AG04450 (cell line): ENCODE data around the gene ASIP. TPM values are rescaled to one million over a fixed set of nuclear protein-coding genes. Genes with fewer than 3 reads are reported as not detected.
"Not testable (repeated sequence)": the region's sequence is repeated elsewhere in the genome, so short reads cannot be mapped to it uniquely, and the experiment has no call there.

ENCODE experiments used
- CTCF ChIA-PET: fragments of 300-600, 350-600 bp; formaldehyde crosslinking; extraction: SDS; loops from one replicate; lab custom pipeline; 2022; ENCODE audit warnings: antibody characterized with exemption, inconsistent platforms; lab: Charles Lee
- POLR2A ChIA-PET: fragments of 350-600 bp; formaldehyde crosslinking; extraction: SDS; loops from one replicate; lab custom pipeline; 2021; ENCODE audit warnings: antibody characterized with exemption, inconsistent platforms; lab: Yijun Ruan, JAX
- DNase-seq: peaks from one replicate; pipeline ENCODE4 v3.0.0-alpha.2; 2011; ENCODE audit warnings: low read depth, low spot score
- H3K27ac ChIP-seq: one replicate; pipeline ENCODE4 v1.5.1; 2012; ENCODE audit warnings: low read depth, low read length, control low read depth
- H3K27me3 ChIP-seq: one replicate; pipeline ENCODE4 v1.6.0; 2012; ENCODE audit warnings: low read length; ENCODE audit not compliant: control insufficient read depth, insufficient read depth
- H3K4me3 ChIP-seq: 2 replicates; pipeline ENCODE4 v1.5.1; 2011; ENCODE audit warnings: mild to moderate bottlenecking, low read depth, low read length, control low read depth
- H3K9me3 ChIP-seq: 2 replicates; pipeline ENCODE4 v1.5.1; 2012; ENCODE audit warnings: low read length; ENCODE audit not compliant: control insufficient read depth, insufficient read depth
- polyA plus RNA-seq: library from polyadenylated mRNA; depleted of rRNA; stranded (reverse); fragments of >200 nt; gene quantifications from 2 replicates; pipeline ENCODE4 v1.2.3, GENCODE V29; 2011
- TF ChIP-seq, protein P1 (sequence below): IDR thresholded peaks from 2 replicates; pipeline ENCODE4 v1.5.1; 2011; ENCODE audit warnings: low read depth, low read length, control low read depth, inconsistent platforms

ASIP gene
- polyA plus RNA-seq, 1 experiment = not detected

DNA sequence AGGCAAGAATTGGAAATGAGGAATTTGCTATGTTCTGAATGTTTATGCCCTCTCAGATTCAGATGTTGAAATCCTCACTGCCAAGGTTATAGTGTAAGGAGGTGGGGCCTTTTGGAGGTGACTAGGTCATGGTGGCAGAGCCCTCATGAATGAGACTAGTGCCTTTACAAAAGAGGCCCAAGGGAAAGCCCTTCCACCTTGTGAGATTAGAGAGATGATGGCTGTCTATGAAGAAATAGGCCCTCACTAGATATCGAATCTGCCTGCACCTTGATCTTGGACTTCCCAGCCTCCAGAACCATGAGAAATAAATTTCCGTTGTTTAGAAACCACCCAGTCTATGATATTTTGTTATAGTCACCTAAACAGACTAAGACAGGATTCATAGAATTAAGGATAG lies 10.4 kb downstream of the ASIP start:
- ChIA-PET CTCF (no interaction called here), POLR2A (no interaction called here)
- Histone ChIP-seq H3K9me3 (no peaks in the 10 kb centered on the region), H3K27ac (no peak overlapping the region), H3K4me3 (no peak overlapping the region), H3K27me3 (no peaks in the 10 kb centered on the region)
- TF ChIP-seq, protein P1, sequence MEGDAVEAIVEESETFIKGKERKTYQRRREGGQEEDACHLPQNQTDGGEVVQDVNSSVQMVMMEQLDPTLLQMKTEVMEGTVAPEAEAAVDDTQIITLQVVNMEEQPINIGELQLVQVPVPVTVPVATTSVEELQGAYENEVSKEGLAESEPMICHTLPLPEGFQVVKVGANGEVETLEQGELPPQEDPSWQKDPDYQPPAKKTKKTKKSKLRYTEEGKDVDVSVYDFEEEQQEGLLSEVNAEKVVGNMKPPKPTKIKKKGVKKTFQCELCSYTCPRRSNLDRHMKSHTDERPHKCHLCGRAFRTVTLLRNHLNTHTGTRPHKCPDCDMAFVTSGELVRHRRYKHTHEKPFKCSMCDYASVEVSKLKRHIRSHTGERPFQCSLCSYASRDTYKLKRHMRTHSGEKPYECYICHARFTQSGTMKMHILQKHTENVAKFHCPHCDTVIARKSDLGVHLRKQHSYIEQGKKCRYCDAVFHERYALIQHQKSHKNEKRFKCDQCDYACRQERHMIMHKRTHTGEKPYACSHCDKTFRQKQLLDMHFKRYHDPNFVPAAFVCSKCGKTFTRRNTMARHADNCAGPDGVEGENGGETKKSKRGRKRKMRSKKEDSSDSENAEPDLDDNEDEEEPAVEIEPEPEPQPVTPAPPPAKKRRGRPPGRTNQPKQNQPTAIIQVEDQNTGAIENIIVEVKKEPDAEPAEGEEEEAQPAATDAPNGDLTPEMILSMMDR = no peak
- no peak for DNase-seq

DNA sequence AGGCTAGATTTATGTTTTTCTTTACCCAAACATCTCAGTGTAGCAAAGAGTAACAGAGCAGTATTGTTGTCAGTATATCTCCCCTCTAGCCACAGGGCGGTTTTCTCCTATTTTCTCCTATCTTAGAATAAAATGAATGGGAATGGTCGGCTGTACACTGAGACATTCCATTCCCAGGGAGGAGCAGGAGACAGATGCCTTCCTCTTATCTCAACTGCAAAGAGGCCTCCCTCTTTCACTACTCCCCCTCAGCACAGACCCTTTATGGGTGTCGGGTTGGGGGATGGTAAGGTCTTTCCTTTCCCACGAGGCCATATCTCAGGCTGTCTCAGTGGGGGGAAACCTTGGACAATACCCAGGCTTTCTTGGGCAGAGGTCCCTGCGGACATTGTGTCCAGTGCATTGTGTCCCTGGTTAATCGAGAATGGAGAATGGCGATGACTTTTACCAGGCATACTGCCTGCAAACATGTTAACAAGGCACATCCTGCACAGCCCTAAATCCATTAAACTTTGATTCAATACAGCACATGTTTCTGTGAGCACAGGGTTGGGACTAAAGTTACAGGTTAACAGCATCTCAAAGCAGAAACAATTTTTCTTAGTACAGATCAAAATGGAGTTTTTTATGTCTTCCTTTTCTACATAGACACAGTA lies 11.3 kb downstream of the ASIP start:
- H3K27me3 ChIP-seq, POLR2A ChIA-PET, DNase-seq, CTCF ChIA-PET, H3K27ac ChIP-seq, H3K4me3 ChIP-seq, H3K9me3 ChIP-seq: not testable (repeated sequence)

DNA sequence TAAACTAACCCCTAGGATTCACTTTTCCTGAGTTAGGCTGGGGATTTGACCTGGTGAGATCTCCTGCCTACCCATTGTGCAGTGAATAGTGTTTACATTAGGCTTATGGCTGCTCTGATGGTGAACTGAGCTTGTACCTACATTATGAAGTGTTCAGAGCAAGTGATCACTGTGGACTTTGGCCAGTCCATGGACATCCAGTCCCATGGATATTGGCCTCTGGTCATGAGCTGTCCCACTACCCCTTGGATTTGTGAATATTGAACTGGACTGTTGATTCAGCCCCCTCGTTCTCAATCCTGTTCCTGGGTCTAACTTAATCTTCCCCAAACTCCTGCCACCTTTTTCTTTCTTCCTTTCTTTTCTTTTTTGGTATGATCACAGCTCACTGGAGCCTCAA lies 13.8 kb downstream of the ASIP start:
- TF ChIP-seq, protein P1 = no peak
- CTCF ChIA-PET = interaction anchor here (0.6 to 1.2 kb wide), 3 partner anchors 8 to 361 kb away, joined by 4 to 7 read pairs (median 6); no protein-coding TSS in a partner anchor
- POLR2A ChIA-PET = no interaction called here

DNA sequence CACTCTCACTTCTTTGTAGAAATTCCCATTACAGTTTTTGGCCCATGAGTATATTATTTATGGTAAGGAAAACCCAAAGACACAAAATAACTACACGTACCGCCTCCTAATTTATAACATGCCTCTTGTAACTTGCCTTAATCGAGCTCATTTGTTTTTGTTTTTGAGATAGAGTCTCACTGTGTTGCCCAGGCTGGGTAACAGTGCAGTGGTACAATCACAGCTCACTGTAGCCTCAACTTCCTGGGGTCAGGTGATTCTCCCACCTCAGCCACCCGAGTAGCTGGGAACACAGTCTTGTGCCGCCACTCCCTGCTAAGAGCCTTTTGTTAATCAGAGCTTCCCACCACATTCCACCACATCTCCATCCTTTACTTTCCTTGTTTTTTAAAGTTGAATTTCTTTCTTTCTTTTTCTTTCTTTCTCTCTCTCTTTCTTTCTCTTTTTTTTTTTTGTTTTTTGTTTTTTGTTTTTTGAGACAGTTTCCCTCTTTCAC lies 15.5 kb downstream of the ASIP start:
- Histone ChIP-seq H3K27ac (no peak overlapping the region), H3K9me3 (no peaks in the 10 kb centered on the region), H3K4me3 (no peak overlapping the region), H3K27me3 (no peaks in the 10 kb centered on the region)
- DNase-seq = no peak
- TF ChIP-seq, protein P1 = no peak
- CTCF ChIA-PET = interaction anchor here (0.6 to 3.2 kb wide), 5 partner anchors 8 to 715 kb away, joined by 3 to 12 read pairs (median 4); no protein-coding TSS in a partner anchor
- POLR2A ChIA-PET = interaction anchor here (0.7 kb wide), 2 partner anchors 8 to 458 kb away, joined by 4 to 5 read pairs; no protein-coding TSS in a partner anchor

More for the DNA sequence above, 13.8 kb downstream of the ASIP start:
- no peaks in the 10 kb centered on the region for H3K9me3 ChIP-seq
- H3K4me3 ChIP-seq = no peak overlapping the region
- H3K27ac ChIP-seq = no peak overlapping the region
- DNase-seq = no peak
- H3K27me3 ChIP-seq = no peaks in the 10 kb centered on the region

DNA sequence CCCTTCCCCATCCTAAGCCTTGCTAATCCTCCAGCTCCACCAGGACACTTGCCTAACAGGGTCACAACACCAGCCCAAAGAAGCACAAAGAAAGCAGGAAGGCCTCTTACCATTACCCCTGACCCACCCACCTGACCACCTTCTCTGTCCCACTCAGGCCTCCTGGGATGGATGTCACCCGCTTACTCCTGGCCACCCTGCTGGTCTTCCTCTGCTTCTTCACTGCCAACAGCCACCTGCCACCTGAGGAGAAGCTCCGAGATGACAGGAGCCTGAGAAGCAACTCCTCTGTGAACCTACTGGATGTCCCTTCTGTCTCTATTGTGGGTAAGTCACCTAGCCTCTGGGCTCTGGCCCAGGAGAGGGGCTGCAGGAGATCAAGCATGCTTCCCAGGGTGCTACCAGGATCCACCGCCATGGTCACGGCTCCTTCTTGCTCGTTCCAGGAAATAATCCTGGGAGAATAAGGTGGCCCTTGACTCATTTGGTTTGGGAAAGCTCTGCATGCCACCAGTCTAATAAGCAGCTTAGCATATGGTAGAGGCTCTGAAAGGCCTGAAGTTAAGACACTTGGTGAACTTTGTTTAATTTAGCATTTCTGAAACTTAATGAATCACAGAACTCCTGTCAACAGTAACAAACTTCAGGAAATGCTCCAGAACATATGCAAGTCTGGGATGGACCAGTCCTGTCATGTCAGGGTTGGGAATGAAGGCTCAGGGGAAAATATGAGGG lies 19.2 kb downstream of the ASIP start:
- Histone ChIP-seq H3K9me3 (no peaks in the 10 kb centered on the region), H3K27ac (no peak overlapping the region), H3K4me3 (no peak overlapping the region), H3K27me3 (no peaks in the 10 kb centered on the region)
- ChIA-PET POLR2A (no interaction called here), CTCF (no interaction called here)
- DNase-seq = no peak
- TF ChIP-seq, protein P1 = no peak
